Measurements from ENCODE around the gene PGAP1.

DNA sequence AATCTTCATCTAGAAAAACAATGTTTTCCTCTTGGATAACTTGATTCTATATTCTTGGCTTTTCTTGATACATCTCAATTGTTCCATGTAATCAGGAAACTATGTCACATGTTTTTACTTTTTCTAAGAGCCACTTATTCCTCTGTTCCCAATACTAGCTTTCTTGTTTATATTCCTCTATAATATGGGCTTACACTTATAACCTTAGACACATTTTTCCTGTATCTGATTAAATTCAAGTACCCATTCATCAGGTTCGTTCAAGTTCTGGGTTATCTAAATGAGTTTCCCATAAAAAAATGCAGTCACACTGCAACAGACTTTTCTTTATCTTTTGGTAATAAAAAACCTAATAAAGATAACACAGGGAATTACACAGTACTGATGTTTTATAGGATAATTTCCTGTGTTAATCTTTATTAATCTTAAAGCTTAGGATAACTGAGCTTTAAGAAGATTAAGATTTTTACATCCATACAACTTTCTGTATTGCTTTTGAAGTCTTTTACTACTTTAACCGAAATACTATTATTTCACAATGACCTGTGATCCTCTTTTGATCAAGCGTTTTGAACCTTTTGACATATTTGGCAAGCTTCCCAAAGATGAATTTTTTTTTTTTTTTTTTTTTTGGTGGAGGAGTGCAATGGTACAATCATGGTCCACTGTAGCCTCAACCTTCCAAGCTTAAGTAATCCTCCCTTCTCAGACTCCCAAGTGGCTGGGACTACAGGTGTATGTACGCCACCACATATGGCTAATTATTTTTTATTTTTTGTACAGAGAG lies 73.0 kb downstream of the PGAP1 start:
- TF ChIP-seq, protein P1, sequence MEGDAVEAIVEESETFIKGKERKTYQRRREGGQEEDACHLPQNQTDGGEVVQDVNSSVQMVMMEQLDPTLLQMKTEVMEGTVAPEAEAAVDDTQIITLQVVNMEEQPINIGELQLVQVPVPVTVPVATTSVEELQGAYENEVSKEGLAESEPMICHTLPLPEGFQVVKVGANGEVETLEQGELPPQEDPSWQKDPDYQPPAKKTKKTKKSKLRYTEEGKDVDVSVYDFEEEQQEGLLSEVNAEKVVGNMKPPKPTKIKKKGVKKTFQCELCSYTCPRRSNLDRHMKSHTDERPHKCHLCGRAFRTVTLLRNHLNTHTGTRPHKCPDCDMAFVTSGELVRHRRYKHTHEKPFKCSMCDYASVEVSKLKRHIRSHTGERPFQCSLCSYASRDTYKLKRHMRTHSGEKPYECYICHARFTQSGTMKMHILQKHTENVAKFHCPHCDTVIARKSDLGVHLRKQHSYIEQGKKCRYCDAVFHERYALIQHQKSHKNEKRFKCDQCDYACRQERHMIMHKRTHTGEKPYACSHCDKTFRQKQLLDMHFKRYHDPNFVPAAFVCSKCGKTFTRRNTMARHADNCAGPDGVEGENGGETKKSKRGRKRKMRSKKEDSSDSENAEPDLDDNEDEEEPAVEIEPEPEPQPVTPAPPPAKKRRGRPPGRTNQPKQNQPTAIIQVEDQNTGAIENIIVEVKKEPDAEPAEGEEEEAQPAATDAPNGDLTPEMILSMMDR (IDR thresholded peaks at IDR 0.05): no peak
- TF ChIP-seq POLR2A (IDR thresholded peaks at IDR 0.05): no peak
